HG03439 (cell line): ENCODE measurements around the gene POLR2J.
"Not testable (repeated sequence)": the region's sequence is repeated elsewhere in the genome, so short reads cannot be mapped to it uniquely, and the experiment has no call there.

Source experiments
- ATAC-seq: cut with Tn5 transposase; IDR thresholded peaks from one replicate; pipeline ENCODE4 v1.9.1; 2021; ENCODE audit warnings: mild to moderate bottlenecking, moderate library complexity; ENCODE audit not compliant: unreplicated experiment

POLR2J gene

DNA sequence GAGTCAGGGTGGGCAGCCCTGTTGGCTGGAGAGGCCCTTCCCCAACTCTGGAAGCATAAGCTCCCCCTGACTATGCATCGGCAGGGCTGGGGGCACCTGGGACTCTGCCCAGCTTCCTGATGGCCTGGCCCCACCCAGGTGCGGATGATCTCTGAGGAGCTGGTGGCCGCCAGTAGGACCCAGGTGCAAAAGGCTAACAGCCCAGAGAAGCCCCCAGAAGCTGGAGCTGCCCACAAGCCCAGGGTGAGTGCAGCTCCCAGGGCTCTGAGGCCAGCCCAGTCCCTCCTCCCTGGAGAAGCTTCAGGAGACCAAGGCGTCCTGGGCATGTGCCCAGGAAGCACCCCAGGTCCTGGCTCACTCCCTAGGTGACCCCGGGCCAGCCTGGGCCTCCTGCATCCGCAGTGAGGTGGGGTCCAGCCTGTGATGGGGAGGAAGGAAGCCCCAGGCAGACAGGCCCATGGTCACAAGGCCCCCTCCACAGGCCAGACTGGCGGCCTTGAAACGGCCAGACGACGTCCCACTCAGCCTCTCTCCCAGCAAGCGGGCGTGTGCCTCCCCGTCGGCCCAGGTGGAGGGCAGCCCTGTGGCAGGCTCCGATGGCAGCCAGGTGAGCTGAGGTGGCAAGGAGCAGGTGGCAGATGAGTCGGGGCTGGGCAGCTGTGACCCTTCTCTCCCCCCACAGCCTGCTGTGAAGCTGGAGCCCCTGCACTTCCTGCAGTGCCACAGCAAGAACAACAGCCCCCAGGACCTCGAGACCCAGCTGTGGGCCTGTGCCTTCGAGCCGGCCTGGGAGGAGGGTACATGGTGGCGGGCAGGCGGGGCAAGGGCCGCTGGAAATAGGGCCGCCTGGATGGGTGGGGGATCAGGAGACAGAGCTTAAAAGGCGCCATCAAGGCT lies 10.9 kb downstream of the POLR2J start:
- no peak for ATAC-seq

DNA sequence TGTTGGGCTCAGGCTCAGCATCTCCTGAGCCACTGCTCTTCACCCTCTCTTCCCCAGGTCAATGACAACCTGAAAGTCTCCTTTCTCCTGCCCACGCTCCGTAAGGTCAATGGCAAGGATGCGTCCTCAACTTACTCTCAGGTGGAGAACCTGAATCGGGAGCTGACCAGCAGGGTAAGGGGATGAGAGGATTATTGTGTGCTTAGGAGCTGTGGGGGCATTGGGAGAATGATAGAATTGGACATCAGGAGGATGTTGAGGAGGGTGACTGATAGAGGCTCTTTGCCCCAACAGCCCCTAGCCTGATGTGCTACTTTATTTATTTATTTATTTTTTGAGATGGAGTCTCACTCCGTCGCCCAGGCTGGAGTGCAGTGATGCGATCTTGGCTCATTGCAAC lies 12.6 kb downstream of the POLR2J start:
- no peak for ATAC-seq

GRCh38 chr7:102464577-102465280 lies 14.0 kb downstream of the POLR2J start, which contains the start of the genes ALKBH4 and LRWD1:
Gene ALKBH4, minus strand, starts transcription at chr7:102464863. Its CDS starts 27 bp downstream, at chr7:102464836.
Gene LRWD1, plus strand, starts transcription at chr7:102464984. Its CDS starts 97 bp downstream, at chr7:102465081.
- ATAC-seq, result peak; percentile 90

DNA sequence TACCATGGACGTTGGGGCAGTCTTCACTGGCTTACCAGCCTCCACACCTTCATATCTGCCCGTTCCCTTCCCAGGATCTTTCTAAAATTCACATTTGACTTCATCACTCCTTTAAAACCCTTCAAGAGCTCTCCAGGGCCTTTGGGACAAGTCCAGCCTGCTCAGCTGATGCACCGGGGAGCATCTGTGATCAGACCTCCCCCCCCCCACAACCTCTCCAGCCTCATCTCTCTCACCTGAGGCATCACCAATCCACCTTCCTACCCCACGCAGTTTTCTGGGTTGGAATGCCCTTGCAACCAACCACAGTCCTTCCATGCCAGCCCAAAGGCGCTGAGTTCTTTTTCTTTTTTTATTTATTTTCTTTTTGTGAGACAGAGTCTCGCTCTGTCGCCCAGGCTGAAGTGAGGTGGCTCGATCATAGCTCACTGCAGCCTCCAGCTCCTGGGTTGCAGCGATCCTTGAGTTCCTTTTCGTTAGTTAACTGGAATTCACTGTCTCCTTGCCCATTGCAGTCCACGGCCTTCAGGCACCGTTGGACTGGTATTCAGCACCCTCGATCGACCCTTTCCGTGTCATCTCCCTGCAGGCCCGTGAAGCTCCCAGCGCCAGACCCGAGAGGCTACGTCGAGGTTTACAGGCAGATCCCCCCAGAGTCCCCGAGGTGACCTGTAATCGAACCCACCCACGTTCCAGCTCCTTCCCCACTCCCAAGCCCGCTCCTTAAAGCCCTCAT lies 14.7 kb downstream of the POLR2J start:
- ATAC-seq, result peak; percentile 1

- ATAC-seq, result no peak
Measured at GRCh38 chr7:102460467-102460866, 18.3 kb downstream of the POLR2J start.

- no peak for ATAC-seq
Measured at GRCh38 chr7:102459221-102459844, 19.4 kb downstream of the POLR2J start.

DNA sequence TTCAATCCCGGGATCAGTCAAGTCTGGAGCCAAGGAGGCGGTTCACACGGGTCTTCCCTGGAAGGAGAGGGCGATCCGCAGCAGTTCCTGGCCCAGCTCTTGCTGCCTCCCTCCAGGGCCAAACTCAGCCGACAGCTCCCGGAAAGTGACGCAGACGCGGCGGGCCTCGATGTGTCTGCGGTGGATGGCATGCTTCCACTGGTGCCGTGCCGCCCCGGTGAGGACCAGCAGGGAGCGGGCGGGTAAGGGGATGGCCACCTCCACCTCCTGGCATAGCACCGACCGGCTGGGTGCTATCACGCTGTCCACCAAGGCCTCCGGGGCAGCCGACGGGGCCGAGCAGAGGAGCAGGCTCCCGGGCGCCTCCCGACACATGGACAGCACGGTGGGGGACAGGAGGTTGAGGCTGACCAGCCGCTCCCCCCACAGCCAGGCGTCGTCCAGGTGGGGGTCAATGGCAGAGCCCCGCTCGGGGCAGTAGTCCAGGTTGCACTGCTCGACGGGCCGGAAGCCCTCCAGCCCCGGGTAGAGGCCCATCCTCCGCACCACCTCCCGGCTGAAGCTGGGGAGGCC lies 21.3 kb downstream of the POLR2J start:
- ATAC-seq, result no peak

DNA sequence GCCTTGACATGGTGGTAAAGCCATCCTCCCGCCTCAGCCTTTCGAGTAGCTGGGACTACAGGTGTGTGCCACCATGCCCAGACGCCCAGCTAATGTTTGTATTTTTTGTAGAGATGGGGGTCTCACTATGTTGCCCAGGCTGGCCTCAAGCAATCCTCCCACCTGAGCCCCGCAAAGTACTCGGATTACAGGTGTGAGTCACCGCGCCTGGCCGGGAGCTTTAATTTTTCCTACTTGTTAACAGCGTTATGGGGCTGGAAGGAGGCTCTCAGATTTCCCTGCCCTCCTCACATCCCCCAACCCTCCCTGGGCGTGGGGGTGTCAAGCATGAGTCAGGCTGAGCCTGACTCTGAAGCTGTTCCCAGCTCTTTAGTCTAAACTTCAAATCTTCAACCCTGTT lies 22.4 kb downstream of the POLR2J start:
- ATAC-seq, result no peak

- ATAC-seq, result no peak
Measured at GRCh38 chr7:102455596-102455995, 23.1 kb downstream of the POLR2J start.

DNA sequence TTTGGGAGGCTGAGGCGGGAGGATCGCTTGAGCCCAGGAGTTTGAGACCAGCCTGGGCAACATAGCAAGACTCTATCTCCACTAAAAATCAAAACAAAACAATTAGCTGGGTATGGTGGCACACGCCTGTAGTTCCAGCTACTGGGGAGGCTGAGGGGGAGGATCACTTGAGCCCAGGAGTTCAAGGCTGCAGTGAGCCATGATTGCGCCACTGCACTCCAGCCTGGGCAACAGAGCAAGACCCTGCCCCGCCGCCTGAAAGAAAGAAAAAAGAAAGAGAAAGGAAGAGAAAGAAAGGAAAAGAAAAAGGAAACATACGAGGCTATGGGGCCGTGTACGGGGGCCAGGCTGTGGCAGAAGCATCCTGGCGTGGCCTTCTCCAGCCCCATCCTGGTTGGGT lies 23.8 kb downstream of the POLR2J start:
- ATAC-seq, result not testable (repeated sequence)

- no peak for ATAC-seq
Measured at GRCh38 chr7:102454468-102454867, 24.3 kb downstream of the POLR2J start.

DNA sequence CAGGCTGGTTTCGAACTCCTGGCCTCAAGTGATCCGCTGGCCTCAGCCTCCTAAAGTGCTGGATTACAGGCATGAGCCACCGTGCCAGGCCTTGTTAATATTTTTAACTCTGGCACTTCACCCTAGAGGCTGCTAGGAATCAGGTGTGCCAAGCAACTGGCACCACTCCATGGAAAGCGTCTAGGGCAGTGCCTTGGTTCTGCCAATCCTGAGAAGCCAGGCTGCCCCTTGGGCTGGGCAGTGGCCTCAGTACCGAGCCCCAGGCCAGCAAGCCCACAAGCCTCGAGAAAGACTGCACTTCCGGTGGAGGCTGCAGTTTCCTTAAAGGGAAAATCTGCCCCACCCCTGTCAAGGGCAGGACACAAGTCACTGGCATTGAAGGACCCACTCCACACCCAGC lies 25.4 kb downstream of the POLR2J start:
- no peak for ATAC-seq

DNA sequence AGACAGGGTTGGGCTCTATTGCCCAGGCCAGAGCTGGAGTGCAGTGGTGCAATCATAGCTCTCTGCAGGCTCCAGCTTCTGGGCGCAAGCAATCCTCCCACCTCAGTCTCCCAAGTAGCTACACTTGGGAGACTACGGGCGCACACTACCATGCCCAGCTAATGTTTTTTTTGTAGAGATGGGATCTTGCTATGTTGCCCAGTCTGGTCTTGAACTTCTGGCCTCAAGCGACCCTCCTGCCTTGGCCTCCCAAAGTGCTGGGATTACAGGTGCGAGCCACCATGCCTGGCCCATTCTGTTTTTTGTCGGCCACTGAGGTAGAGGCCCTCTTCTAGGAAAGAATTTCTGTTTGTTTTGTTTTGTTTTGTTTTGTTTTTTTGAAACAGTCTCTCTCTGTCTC lies 26.3 kb downstream of the POLR2J start:
- no peak for ATAC-seq

DNA sequence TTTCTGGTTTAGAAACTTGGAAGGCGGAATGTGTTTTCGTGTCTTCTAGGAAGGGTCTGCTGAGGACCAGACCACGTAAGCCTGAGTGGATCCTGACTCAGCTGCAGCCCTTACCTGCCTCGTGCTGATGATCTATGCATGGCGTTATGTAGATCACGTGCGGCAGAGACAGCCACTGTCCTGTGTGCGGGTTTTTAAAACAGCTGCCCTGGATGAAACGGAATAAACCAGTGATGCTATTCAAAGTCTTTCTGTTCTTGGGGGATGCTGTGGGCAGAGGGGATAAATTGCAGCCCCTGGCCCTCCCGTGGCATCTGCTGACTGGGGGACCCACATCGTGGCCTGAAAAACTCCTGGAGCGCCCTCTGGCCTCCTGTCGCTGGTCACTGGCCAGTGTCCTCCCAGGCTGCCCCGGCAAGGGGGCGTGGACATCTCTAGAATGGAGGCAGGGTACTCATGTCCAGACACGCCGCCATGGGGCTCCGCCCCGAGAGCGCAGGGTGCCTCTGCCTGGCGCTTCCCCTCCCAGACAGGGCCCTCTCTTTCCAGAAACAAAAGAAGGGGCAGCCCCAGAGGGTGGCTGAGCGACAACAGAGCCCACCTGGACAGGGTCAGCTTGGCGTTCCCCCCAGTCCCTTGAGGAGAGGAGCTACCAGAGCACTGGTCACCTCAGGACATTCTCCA lies 27.2 kb downstream of the POLR2J start:
- ATAC-seq, result no peak

DNA sequence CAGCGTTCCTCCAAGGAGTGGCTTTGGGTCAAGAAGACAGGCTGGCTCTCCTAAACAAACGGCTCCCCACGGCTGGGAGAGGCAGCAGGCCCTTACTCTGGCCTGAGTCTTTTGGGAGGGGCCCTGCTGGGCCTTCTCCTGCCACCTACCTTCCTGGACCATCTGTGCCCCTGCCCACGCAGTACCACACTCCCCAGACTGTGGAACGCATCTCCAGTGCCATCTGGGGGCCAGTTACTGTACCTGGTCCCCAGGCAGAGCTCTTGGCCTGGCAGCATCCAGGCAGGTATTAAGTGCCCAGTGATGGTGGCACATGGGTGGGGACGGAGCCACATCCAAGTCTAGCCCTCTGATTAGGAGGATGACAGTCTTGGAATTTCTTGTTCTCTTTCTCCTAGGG lies 28.5 kb downstream of the POLR2J start:
- no peak for ATAC-seq

DNA sequence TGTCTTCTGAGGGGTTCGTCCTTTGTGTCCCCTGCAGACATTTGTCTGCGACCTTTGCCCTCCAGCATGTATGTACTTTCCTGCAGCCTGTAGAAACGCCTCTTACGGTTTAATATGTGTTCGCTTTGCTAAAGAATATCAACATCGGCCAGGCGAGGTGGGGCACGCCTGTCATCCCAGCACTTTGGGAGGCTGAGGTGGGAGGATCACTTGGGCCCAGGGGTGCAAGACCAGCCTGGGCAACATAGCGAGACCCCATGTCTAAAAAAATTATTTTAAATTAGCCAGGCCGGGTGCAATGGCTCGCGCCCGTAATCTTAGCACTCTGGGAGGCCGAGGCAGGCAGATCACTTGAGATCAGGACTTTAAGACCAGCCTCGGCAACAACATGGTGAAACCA lies 29.6 kb downstream of the POLR2J start:
- no peak for ATAC-seq

DNA sequence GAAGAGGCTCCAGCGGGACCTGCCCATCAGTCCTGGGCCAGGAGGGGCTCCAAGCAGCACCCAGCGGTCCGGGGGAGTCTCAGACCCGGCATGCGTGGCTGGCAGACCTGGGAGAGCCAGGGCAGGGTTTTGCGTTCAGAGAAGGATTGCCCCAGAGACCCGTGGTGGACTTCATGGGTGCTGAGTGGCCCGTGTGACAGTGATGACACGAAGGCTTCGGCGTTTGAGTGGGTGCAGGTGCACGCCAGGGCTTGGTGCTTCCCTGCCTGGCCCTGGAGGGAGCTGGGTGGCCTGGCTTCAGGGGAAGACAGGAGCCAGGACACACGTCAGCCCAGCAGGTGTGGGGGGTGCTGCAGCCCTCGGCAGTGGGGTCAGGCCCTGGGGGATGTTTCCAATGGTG lies 31.4 kb downstream of the POLR2J start:
- no peak for ATAC-seq

DNA sequence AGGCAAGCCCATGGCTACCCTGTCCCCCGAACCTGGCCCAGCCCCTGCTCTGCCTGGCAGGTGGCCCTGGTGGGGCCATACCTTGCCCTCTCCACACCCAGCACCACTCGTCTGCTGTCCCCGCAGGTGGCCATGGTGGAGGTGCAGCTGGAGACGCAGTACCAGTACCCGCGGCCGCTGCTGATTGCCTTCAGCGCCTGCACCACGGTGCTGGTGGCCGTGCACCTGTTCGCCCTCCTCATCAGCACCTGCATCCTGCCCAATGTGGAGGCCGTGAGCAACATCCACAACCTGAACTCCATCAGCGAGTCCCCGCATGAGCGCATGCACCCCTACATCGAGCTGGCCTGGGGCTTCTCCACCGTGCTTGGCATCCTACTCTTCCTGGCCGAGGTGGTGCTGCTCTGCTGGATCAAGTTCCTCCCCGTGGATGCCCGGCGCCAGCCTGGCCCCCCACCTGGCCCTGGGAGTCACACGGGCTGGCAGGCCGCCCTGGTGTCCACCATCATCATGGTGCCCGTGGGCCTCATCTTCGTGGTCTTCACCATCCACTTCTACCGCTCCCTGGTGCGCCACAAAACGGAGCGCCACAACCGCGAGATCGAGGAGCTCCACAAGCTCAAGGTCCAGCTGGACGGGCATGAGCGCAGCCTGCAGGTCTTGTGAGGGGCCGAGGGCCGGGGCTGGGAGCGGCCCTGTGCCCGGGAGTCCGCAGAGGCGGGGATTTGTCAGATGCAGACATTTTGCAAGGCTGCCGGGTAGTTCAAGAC lies 32.1 kb downstream of the POLR2J start:
- no peak for ATAC-seq

DNA sequence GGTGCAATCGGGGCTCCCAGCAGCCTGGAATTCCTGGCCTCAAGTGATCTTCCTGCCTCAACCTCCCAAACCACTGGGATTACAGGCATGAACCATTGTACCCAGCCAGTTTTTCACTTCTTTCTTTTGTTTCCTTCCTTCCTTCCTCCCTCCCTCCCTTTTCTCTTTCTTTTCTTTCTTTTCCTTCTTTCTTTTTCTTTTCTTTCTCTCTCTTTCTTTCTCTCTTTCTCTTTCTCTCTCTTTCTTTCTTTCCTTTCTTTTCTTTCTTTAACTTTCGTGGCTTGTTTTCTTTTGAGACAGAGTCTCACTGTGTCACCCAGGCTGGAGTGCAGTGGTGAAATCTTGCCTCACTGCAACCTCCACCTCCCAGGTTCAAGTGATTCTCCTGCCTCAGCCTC lies 33.0 kb downstream of the POLR2J start:
- ATAC-seq, result no peak
